Hindlimb muscle (tissue), 1 donor: ENCODE results near the gene IER2. TPM values are rescaled to one million over a fixed set of nuclear protein-coding genes. Genes with fewer than 3 reads are reported as not detected.
"Not testable (repeated sequence)": the region's sequence is repeated elsewhere in the genome, so short reads cannot be mapped to it uniquely, and the experiment has no call there.

Experiments
- DNase-seq: peaks from one replicate; pipeline ENCODE4 v3.0.0-alpha.2; 2013
- polyA plus RNA-seq: library from polyadenylated mRNA; unstranded; fragments of 120-200 nt; gene quantifications from one replicate; pipeline ENCODE4 v1.2.1, GENCODE V29; 2013; ENCODE audit not compliant: insufficient read length

Gene IER2
- polyA plus RNA-seq, 1 donor: 58.5 TPM

DNA sequence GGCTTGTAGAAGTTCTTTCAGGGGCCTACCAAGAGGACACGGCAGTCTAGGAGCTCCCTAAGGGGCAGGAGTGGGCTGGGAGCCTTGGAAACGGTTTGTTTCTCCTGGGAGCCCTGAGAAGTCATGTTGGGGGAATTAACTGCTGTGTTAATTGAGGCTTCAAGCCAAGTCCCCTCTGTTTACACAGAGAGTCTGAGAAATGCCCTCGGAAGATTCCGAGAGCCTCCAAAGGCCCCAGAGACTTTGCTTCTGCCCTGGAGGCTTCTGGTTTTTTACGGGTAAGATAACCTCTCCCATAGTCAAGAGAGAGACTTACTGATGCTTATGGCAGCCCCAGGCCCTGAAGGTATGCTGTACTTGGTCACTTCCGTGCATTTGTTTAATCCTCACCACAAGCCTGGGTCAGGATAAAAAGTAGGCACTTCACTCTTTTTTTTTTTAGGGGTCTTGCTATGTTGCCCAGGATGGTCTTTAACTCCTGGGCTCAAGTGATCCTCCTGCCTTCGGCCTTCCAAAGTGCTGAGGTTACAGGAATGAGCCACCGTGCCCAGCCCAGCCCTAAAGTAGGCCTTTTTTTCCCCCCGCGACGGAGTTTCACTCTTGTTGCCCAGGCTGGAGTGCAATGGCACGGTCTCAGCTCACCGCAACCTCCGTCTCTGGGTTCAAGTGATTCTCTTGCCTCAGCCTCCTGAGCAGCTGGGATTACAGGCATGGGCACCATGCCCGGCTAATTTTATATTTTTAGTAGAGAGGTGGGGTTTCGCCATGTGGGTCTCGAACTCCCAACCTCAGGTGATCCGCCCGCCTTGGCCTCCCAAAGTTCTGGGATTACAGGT is 15.2 kb downstream of the IER2 start:
- DNase-seq: no peak

- not testable (repeated sequence) for DNase-seq
Observed at GRCh38 chr19:13166151-13166550, 15.9 kb downstream of the IER2 start.

GRCh38 chr19:13169769-13170168 is 19.6 kb downstream of the IER2 start:
- no peak for DNase-seq

DNA sequence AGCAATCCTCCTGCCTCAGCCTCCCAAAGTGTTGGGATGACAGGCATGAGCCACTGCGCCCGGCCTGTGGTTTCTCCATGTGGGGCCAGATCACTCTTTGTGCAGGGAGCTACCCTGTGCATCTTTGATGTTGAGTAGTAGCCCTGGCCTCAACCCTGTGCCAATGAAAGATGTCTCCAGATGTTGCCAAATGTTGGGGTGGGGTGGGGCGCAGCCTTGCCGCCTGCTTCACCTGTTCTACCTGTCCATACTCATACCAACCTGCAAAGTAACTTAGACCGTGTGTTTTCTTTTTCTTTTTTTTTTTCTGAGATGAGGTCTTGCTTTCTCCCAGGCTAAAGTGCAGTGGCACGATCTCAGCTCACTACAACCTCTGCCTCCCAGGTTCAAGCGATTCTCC is 20.9 kb downstream of the IER2 start:
- DNase-seq: no peak

DNA sequence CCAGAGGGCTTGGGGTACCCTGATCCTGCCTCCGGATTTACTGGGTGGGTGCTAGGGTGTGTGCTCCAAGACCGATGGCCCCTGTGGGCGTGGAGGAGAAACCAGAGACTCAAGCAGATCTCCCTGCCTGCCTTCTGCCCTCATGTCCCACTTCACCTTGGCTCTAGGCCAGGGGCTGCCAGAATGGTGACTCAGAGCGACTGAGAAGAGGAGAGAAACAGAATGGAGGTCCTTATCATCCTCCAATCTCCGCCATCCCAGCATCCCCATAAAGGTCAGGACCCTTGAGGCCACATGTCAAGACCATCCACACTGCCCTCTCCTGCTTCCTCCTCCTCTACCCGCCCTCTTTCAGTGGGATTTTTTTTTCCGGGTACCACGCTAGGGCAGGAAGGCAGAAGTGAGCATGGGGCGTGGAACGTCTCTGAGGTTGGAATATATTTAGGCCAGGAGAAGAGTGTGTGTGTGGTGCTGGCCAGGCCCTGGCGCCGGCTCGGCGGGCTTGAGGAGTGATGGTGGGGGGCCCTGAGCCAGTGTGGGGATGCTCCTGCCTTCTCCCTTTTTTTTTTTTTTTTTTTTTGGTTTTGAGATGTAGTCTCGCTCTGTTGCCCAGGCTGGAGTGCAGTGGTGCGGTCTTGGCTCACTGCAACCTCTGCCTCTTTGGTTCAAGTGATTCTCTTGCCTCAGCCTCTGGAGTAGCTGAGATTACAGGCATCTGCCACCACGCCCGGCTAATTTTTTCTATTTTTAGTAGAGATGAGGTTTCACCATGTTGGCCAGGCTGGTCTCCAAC is 22.3 kb downstream of the IER2 start:
- no peak for DNase-seq

GRCh38 chr19:13173139-13173737 is 23.0 kb downstream of the IER2 start:
- no peak for DNase-seq

GRCh38 chr19:13176345-13176744 is 26.1 kb downstream of the IER2 start:
- DNase-seq: no peak

- DNase-seq: not testable (repeated sequence)
Observed at GRCh38 chr19:13177584-13177983, 27.4 kb downstream of the IER2 start.

DNA sequence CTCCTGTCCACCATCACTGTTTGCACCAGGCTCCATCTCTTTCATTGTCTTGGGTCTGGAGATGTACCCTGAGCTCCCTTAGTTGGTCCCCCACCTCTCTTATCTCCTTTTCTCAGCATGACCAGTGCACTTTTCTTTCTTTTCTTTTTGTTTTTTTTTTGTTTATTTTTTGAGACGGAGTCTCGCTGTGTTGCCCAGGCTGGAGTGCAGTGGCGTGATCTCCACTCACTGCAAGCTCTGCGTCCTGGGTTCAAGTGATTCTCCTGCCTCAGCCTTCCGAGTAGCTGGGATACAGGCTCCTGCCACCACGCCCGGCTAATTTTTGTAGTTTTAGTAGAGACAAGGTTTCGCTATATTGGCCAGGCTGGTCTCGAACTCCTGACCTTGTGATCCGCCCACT is 28.1 kb downstream of the IER2 start:
- not testable (repeated sequence) for DNase-seq

- DNase-seq: peak; percentile 66
Observed at GRCh38 chr19:13181747-13182388, 31.7 kb downstream of the IER2 start.

- not testable (repeated sequence) for DNase-seq
Observed at GRCh38 chr19:13184926-13185325, 34.7 kb downstream of the IER2 start.

DNA sequence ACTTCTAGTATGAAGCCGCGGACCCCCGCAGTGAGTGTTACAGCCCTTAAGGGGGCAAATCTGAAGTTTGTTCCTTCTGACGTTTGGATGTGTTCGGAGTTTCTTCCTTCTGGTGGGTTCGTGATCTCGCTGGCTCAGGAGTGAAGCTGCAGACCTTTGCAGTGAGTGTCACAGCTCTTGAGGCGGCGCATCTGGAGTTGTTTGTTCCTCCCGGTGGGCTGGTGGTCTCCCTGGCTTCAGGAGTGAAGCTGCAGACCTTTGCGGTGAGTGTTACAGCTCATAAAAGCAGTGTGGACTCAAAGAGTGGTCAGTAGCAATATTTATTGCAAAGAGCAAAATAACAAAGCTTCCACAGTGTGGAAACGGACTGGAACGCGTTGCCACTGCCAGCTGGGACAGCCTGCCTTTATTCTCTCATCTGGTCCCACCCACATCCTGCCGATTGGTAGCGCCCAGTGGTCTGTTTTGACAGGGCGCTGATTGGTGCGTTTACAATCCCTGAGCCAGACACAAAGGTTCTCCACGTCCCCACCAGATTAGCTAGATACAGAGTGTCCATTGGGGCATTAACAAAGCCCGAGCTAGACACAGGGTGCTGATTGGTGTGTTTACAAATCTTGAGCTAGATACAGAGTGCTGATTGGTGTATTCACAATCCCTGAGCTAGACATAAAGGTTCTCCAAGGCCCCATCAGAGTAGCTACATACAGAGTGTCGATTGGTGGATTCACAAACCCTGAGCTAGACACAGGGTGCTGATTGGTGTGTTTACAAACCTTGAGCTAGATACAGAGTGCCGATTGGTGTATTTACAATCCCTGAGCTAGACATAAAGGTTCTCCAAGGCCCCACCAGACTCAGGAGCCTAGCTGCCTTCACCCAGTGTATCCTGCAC is 35.8 kb downstream of the IER2 start:
- not testable (repeated sequence) for DNase-seq

GRCh38 chr19:13186688-13187087 is 36.5 kb downstream of the IER2 start:
- DNase-seq: not testable (repeated sequence)

GRCh38 chr19:13187419-13187818 is 37.2 kb downstream of the IER2 start:
- no peak for DNase-seq

DNA sequence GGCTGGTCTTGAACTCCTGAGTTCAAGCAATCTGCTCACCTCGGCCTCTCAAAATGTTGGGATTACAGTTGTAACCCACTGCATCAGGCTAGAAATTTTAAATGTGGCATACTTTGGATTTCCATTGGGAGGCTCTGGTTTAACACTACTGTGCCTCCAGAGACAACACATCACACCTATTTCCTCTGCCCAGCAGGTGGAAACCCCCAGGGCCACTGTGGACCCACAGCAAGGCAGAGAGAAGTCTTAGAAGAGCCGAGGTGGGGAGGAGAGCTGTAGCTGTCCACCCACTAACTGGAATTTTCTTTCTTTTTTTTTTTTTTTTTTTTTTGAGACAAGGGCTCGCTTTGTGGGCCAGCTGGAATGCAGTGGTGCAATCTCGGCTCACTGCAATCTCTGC is 39.4 kb downstream of the IER2 start:
- DNase-seq: no peak

DNA sequence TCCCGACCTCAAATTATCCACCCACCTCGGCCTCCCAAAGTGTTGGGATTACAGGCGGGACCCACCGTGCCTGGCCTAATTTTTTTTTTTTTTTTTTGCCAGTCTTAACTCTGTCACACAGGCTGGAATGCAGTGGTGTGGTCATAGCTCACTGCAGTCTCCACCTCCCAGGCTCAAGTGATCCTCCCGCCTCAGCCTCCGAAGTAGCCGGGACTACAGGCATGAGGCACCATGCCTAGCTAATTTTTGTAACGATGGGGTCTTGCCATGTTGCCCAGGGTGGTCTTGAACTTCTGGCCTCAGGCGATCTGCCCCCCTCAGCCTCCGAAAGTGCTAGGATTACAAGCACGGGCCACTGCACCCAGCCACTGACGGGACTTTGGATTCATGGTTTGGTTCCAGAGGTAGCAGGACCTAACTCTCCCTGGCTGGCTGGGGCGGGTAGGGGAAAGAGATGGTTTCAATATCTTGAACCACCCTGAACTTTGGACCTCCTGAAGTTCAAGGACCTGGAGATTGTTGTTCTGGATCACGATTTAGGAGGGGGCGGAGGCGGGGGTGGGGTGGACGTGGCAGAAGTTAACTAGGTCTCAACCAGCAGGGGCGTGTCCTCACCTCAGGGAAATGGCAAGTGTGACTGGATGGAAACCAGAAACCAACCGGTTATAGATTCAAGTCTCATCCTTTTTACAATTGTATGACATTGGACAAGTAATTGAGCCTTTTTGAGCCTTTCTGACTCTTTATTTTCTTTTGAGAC is 40.8 kb downstream of the IER2 start:
- DNase-seq: no peak

- no peak for DNase-seq
Observed at GRCh38 chr19:13195678-13196077, 45.5 kb downstream of the IER2 start.

GRCh38 chr19:13198634-13199033 is 48.4 kb downstream of the IER2 start:
- no peak for DNase-seq

DNA sequence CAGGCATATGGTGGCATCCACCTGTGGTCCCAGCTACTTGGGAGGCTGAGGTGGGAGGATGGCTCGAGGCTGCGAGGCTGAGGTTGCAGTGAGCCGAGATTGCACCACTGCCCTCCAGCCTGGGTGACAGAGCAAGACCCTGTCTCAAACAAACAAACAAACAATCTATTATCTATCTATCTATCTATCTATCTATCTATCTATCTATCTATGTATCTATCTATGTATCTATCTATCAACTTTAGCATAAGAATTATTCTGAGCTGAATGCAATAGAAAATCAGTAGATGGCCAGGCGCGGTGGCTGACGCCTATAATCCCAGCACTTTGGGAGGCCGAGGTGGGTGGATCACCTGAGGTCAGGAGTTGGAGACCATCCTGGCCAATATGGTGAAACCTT is 51.9 kb downstream of the IER2 start:
- DNase-seq: not testable (repeated sequence)
